HG02943 (cell line): ENCODE data around the gene CES2.
"Not testable (repeated sequence)": the region's sequence is repeated elsewhere in the genome, so short reads cannot be mapped to it uniquely, and the experiment has no call there.

Source experiments
- ATAC-seq: cut with Tn5 transposase; IDR thresholded peaks from one replicate; pipeline ENCODE4 v1.9.1; 2021; ENCODE audit warnings: mild to moderate bottlenecking, low read depth, moderate library complexity; ENCODE audit not compliant: unreplicated experiment

The CES2 gene

DNA sequence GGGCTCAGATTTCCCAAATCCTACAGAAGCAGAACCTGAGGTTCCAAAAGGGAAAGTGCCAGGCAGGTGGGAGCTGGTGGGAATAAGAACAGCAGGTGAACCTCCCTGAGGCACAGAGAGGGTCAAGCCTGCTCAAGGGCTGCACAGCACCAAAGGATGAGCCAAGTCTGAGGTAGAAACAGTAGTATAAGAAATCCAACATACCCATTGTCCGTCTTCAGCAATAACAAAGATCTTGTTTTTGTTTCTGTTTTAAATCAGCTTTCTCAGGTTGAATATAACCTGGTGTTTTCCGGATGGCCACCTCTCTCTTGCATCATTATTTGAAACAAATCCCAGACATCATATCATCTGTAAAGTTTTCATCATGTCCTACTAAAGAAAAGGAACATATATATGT, 15.1 kb downstream of the CES2 start:
- no peak for ATAC-seq

GRCh38 chr16:66950971-66951790, 15.9 kb downstream of the CES2 start:
- ATAC-seq, result no peak

DNA sequence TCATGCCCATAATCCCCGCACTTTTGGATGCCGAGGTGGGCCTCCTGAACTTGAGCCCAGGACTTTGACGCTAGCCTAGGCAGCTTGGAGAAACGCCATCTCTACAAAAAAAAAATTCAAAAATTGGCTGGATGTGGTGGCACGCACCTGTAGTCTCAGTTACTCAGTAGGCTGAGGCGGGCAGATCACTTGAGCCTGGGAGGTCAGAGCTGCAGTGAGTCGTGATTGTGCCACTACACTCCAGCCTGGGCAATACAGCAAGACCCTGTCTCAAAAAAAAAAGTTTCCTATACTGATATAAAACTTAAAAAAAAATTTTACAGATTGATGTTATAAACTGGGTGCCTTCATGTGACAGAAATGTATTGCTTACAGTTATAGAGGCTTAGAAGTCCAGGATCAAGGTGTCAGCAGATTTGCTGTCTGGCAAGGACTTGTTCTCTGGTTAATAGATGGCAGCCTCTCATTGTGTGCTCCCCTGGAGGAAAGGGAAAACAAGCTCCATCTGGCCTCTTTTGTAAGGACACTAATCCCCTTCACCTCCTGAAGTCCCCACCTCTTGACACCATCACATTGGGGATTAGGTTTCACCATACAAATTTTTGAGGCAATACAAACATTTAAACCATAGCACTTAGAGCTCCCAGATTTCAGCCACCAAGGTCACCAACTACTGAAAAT, 17.3 kb downstream of the CES2 start:
- ATAC-seq, result no peak

DNA sequence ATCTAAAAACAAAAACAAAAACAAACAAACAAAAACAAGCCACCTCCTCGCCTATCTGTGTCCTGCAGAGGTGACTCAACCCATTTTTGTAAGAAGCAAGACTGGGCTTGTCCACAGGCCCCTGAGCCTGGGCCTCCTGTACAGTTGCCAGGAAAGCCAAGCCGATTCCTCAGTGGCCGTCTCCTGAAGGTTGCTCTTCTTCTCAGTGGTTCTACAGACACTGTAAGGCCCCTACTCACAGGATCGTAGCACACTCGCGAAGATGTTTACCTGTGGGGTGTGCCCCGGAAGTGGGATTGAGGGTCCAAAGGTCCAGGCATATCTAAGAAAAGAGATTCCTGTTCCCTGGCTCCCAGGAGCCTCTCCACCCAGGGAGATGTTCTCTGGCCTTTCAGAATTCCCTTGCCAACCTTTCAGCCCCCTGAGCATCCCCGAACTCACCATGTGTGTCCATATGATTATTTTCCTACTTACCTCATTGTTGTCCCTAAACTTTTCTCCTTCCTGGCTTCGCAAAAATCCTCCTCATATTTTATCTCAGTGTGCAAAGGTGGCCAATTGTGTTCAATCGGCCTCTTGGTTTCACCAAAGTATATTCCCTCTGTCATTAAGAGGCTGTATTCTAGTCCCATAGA, 18.3 kb downstream of the CES2 start:
- no peak for ATAC-seq

GRCh38 chr16:66954097-66954659, 18.9 kb downstream of the CES2 start:
- ATAC-seq, result no peak

- not testable (repeated sequence) for ATAC-seq
Observed at GRCh38 chr16:66955363-66956153, 20.2 kb downstream of the CES2 start.

- not testable (repeated sequence) for ATAC-seq
Observed at GRCh38 chr16:66956154-66956457, 20.8 kb downstream of the CES2 start.

DNA sequence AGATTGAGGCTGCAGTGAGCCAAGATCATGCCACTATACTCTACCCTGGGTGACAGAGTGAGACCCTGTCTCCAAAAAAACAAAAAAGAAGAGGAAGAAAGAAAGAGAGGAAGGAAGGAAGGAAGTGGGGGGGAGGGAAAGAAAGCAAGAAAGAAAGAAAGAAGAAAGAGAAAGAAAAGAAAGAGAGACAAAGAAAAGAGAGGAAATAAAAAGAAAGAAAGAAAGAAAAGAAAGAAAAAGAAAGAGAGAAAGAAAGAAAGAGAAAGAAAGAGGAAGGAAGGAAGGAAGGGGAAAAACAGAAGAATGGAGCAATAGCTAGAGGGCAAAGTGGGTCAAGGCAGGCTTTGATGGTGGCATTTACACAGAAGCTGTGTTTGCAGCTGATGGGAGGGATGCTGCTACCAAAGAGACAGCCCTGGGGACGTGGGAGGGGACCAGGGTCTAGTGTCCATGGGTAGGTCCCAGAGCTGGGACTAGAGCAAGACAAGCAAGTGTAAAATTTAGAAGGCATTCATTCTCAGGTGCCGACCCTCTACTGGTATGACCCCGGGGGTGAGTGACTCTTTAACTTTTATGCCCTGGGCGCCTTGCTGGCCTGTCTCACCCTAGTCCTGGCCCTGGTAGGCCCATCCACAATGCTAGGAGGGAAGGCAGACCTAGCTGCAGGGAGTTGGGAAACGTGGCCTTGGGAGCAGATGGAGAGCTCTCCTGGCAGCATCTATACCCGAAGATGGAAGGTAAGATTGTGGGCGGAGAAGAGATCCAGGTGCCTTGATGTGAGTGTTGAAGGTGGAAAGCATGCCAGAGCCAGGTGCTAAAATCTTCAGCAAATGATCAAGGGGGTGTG, 23.8 kb downstream of the CES2 start:
- ATAC-seq, result no peak

DNA sequence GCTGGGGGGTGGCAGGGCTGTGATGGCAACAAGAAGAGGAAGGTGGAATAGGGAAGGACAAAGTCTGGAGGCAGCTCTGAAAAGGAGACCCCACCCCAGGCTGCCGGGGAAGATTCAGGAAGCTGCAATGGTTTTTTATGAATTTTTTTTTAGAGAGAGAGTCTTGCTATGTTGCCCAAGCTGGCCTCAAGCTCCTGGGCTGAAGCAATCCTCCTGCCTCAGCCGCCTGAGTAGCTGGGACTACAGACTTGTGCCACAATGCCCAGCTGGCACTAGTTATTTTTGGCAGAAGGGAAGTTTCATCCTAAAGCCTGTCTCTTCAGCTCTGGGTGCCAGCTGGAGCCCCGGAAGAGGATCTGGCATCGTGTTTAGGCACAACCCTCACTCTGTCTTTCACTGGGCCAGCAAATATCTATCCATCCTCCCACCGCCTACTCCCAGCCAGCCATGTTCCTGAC, 24.4 kb downstream of the CES2 start:
- ATAC-seq, result no peak

DNA sequence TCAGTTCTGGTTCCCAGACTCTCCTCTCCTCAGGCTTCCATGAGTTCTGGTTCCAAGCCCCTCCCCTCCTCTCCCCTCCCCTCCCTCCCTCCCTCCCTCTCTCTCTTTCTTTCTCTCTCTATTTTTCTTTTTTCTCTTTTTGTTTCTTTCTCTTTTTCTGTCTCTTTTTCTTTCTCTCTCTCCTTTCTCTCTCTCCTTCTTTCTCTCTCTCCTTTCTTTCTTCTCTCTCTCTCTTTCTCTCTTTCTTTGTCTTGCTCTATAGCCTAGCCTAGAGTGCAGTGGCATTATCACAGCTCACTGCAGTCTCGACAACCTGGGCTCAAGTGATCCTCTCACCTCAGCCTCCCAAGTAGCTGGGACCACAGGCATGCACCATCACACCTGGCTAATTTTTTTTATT, 25.0 kb downstream of the CES2 start:
- no peak for ATAC-seq

GRCh38 chr16:66961065-66961744, 25.9 kb downstream of the CES2 start, which contains the start of gene CES3:
Gene CES3, plus strand, starts transcription at chr16:66961266. Its CDS starts 42 bp downstream, at chr16:66961308.
- peak; percentile 61 for ATAC-seq

DNA sequence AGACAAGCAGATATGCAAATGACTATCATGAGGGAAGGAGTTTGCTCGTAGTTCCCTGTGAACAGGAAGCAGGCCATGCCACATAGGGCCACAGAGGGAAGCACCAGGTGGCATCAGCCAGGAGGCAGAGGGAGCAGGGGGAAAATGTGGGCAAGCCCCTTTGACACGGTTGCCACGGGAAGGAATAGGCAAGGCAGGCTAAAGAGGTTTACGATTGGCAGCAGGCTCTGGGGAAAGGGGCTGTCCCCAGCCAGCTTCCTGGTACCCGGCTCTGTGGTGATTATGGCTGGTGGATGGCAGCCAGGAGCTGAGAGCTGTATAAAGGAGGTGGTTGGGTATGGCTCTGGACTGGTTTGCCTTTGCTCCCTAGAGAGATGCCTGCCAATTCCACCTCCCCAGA, 26.6 kb downstream of the CES2 start:
- no peak for ATAC-seq

- ATAC-seq, result no peak
Observed at GRCh38 chr16:66964049-66964448, 28.7 kb downstream of the CES2 start.

DNA sequence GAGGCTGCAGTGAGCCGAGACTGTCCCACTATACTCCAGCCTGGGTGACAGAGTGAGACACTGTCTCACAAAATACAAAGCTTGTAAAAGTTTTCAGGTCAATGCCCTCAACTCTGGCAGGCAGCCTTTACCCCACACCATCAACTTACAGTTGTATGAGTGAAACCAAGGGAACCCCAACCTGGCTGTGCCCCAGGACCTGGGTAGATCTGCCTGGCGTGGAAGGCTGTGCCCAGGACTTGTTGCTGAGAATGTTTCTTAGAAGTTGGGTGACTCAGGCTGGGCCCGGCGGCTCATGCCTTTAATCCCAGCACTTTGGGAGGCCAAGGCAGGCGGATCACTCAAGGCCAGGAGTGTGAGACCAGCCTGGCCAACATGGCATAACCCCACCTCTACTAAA, 33.5 kb downstream of the CES2 start:
- ATAC-seq, result no peak

DNA sequence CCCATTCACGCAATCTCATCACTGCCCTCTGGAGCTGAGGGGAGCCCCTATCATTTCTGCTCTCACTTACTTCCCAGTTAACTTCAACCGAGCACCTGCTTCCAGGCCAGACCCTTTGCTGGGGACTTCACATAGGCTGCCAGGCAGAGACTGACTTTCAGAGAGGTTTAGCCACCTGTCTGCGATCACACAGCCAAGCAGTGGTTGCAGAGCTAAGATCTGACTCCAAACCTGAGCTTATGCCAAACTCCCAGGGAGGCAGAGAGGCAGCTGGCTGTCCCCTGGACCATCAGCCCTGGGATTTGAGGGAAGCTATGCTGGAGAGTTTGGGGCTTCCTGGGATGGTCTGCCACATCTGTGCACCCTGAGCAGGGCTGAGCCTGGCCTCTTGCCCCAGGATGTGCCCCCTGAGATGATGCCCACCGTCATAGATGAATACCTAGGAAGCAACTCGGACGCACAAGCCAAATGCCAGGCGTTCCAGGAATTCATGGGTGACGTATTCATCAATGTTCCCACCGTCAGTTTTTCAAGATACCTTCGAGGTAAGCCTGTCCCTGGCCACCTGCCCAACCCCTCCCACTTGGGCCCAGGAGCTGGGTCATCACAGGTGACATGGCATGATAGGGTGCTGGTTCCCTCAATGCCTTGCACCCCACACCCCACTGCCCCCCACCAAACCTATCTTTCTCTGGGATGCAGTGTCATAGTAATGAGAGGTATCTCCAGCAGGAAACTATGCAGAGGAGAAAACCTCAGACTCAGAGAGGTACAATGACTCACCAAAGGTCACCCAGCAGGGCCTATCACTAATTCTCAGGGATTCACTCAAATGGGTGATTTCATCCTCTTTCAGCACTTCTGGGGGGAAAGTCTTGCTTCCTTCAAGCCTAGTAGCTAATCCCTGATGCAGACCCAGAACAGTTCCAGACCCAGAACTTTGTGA, 35.7 kb downstream of the CES2 start:
- no peak for ATAC-seq

DNA sequence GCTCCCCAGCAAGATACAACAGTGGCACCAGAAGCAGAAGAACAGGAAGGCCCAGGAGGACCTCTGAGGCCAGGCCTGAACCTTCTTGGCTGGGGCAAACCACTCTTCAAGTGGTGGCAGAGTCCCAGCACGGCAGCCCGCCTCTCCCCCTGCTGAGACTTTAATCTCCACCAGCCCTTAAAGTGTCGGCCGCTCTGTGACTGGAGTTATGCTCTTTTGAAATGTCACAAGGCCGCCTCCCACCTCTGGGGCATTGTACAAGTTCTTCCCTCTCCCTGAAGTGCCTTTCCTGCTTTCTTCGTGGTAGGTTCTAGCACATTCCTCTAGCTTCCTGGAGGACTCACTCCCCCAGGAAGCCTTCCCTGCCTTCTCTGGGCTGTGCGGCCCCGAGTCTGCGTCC, 37.7 kb downstream of the CES2 start:
- no peak for ATAC-seq

- ATAC-seq, result no peak
Observed at GRCh38 chr16:66973716-66974115, 38.4 kb downstream of the CES2 start.
